DMS53 treated with DMSO at 0.1 percent for 48 hours (cell line): Measurements from ENCODE around the gene PROSER3.
A peak's percentile ranks its signal among the peaks of the same experiment; 100 is the strongest.

Source experiments
- DNase-seq: peaks from one replicate; lab custom pipeline; 2025; ENCODE audit not compliant: unreplicated experiment; lab: John Stamatoyannopoulos, UW

PROSER3 gene

GRCh38 chr19:35757749-35758608, at the start of gene PROSER3:
Gene PROSER3, plus strand, starts transcription at chr19:35758176. Its CDS starts 40 bp downstream, at chr19:35758216.
- DNase-seq = peak; percentile 100

- peak; percentile 4 for DNase-seq
Observed at GRCh38 chr19:35708391-35708790, 49.6 kb upstream of the PROSER3 start.

- DNase-seq = no peak
Observed at GRCh38 chr19:35710784-35711723, 46.9 kb upstream of the PROSER3 start.

- no peak for DNase-seq
Observed at GRCh38 chr19:35712567-35713505, 45.1 kb upstream of the PROSER3 start.

GRCh38 chr19:35713506-35713850, 44.5 kb upstream of the PROSER3 start:
- no peak for DNase-seq

DNA sequence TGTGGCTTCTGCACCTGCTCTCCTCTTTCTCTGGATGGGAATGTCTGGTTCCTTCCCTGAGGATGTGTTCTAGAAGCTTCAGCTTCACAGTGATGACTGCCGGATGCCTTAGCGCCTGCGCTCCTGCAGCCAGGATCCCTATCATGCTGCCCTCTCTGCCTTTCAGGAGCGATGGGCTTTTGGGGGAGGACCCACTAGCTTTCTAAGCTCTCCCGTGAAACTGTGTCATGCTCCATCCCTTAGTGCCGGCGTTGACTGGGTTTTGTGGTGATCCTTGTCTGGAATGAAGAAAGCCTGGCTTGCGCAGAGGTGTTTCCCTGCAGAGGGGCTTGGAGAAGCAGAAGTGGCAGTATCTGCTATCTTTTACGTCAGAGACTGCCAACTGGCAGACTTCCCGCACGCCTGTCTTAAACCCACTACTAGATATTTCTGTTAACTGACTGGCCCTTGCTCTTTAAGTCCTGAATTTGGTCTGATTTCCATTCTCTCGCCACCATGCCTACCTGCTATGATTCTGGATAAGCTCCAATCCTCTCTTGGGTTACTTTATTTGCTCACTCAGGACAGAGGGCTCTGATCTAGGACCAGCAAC, 44.0 kb upstream of the PROSER3 start:
- DNase-seq = no peak

- no peak for DNase-seq
Observed at GRCh38 chr19:35714601-35715354, 43.2 kb upstream of the PROSER3 start.

DNA sequence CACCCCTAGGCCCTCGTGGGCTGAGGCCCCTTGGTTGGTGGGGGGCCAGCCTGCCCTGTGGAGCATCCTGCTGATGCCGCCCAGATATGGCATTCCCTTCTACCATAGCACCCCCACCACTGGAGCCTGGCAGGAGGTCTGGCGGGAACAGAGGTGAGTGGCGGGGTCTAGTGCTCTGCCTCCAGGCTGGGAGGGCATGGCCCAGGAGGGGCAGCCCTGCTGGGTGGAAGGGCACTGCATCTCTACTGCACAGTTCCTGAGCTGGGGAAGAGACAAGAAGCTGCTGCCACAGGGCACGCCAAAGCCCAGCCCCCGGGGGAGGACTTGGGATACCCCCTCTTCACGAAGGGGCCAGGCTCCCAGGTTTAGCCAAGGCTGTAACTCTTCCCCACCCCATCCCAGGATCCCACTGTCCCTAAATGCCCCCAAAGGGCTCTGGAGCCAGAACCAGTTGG, 42.6 kb upstream of the PROSER3 start:
- no peak for DNase-seq

DNA sequence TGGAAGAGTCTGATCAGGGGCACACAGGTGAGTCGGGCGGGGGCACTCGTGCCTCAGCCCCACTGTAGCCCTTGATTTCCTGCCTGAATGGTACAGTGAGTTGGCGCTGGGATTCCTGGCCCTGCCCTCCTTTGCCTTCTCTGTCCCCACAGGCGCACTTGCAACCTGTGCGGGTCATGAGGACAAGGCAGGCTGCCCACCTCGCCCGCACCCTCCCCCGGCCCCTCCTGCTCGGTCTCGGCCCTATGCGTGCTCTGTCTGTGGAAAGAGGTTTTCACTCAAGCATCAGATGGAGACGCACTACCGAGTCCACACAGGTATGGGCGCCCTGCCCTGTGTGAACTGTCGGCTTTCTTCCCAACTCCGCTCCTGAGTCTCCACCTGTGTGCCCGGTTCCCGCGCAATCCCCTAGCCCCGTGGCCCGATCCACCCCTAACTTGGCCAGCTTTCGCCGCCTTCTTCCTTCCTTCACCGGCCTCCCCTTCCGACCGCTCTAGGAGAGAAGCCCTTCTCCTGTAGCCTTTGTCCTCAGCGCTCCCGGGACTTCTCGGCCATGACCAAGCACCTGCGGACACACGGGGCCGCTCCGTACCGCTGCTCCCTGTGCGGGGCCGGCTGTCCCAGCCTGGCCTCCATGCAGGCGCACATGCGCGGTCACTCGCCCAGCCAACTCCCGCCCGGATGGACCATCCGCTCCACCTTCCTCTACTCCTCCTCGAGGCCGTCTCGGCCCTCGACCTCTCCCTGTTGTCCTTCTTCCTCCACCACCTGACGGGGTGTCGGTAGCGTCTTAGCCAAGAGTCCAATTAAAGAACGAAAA, 41.8 kb upstream of the PROSER3 start:
- DNase-seq = no peak

- DNase-seq = peak; percentile 95
Observed at GRCh38 chr19:35716801-35717664, 40.9 kb upstream of the PROSER3 start.

DNA sequence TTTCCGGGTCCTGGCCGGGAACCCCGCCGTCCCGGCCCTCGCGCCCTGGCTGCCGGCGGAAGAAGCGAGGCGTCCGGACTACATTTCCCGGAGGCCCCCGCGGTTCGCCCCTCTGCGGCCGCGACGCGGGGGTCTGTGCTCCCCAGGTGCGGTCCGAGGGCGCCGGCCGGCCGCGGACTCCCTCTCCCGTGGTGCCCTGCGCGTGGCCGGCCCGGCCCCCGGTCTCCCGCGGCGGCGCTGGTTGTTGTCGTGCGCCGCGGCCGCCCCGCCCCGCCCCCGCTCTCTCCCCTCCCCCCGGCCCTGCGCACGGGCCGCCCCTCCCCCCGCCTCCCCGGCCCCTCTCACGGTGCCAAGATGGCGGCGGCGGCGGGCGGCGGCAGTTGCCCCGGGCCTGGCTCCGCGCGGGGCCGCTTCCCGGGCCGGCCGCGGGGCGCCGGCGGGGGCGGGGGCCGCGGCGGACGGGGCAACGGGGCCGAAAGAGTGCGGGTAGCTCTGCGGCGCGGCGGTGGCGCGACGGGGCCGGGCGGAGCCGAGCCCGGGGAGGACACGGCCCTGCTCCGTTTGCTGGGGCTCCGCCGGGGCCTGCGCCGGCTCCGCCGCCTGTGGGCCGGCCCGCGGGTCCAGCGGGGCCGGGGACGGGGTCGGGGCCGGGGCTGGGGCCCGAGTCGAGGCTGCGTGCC, 40.2 kb upstream of the PROSER3 start, which contains the start of gene KMT2B:
TSS of gene KMT2B (plus strand) at position 339 of the 680 bp plus-strand sequence. CDS start at position 355, 16 bp downstream.
- DNase-seq = peak; percentile 97

DNA sequence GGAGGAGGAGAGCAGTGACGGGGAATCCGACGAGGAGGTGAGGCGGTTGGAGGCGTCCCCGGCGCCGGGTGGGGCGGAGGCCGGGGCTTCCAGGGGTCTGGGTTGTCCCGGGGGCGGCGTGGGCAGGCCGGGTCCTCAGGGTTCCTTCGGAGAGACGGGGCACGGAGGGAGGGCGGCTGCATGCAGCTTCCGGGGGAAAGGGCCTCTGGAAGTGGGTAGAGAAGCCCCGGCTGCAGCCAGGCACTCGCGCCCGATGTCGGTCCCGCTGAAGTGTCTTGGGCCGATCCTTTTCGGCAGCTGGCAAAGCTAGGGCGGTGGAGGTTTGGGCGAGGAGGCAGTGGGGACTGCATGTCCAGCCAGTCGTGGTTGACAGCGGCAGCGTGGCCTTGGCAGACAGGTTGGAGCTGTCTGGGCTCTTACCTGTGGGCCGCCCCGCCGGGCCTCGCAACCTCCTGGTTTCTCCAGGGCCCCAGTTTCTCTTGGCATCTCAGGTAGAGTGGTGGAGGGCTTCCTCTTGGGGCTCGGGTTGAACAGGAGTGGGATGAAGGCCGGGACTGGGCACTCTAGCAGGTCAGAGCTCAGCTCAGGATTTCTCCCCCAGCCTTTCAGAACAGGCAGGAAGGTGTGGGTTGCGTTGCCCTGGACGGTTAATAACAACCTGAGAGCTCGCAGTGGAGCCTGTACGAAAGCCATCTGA, 39.5 kb upstream of the PROSER3 start:
- DNase-seq = no peak

DNA sequence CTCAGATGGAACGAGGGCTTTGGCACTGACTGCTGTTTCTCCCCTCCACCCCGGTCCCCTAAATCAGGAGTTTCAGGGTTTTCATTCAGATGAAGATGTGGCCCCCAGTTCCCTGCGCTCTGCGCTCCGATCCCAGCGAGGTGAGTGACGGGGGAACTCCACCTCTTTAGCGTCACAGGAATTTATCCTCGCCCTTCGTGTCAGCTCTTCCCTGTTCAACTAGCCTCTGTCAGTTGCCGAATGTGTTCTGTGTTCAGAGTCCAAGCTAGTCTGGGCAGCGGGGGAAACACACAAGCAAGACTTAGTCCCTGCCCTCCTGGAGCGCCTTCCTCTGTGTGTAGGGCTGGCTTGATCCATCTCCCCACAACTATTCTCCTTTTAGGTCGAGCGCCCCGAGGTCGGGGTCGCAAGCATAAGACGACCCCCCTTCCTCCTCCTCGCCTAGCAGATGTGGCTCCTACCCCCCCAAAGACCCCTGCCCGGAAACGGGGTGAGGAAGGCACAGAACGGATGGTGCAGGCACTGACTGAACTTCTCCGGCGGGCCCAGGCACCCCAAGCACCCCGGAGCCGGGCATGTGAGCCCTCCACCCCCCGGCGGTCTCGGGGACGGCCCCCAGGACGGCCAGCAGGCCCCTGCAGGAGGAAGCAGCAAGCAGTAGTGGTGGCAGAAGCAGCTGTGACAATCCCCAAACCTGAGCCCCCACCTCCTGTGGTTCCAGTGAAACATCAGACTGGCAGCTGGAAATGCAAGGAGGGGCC, 38.4 kb upstream of the PROSER3 start:
- no peak for DNase-seq

GRCh38 chr19:35720163-35720524, 37.8 kb upstream of the PROSER3 start:
- DNase-seq = no peak

- DNase-seq = no peak
Observed at GRCh38 chr19:35720648-35721047, 37.3 kb upstream of the PROSER3 start.

DNA sequence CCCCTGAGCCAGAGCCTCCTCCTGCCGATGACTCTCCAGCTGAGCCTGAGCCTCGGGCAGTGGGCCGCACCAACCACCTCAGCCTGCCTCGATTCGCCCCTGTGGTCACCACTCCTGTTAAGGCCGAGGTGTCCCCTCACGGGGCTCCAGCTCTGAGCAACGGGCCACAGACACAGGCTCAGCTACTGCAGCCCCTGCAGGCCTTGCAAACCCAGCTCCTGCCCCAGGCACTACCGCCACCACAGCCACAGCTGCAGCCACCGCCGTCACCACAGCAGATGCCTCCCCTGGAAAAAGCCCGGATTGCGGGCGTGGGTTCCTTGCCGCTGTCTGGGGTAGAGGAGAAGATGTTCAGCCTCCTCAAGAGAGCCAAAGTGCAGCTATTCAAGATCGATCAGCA, 36.6 kb upstream of the PROSER3 start:
- no peak for DNase-seq
